Sigmoid colon (tissue), 4 donors: ENCODE results near the gene GCLC.

Experiments used
- EP300 ChIP-seq, 4 donors: sonication (generic); formaldehyde crosslinking; IDR thresholded peaks; one replicate each; pipeline ENCODE4 v1.6.1; 2017; ENCODE audit warnings: antibody characterized with exemption in 4 of 4
- POLR2A ChIP-seq, 2 donors: fragments of 450-650 bp; IDR thresholded peaks; one replicate each; pipeline ENCODE4 v1.6.1; 2016; ENCODE audit warnings: antibody characterized with exemption in 2 of 2, mild to moderate bottlenecking in 2 of 2, moderate library complexity in 2 of 2
- POLR2AphosphoS5 ChIP-seq, 4 donors: sonication (generic); formaldehyde crosslinking; IDR thresholded peaks; one replicate each; pipeline ENCODE4 v1.6.1; 2017; ENCODE audit warnings: antibody characterized with exemption in 4 of 4
- TF ChIP-seq, protein P1 (sequence below), 4 experiments: fragments of 450-650 bp in 3 of 4; fragments of 200-600 bp in 1 of 4; IDR thresholded peaks; one replicate each; pipeline ENCODE4 v1.5.1; 2016 to 2019; ENCODE audit warnings: antibody characterized with exemption in 4 of 4, mild to moderate bottlenecking in 3 of 4, moderate library complexity in 2 of 4

- no peak for TF ChIP-seq POLR2A (IDR thresholded peaks at IDR 0.05)
- TF ChIP-seq, protein P1, sequence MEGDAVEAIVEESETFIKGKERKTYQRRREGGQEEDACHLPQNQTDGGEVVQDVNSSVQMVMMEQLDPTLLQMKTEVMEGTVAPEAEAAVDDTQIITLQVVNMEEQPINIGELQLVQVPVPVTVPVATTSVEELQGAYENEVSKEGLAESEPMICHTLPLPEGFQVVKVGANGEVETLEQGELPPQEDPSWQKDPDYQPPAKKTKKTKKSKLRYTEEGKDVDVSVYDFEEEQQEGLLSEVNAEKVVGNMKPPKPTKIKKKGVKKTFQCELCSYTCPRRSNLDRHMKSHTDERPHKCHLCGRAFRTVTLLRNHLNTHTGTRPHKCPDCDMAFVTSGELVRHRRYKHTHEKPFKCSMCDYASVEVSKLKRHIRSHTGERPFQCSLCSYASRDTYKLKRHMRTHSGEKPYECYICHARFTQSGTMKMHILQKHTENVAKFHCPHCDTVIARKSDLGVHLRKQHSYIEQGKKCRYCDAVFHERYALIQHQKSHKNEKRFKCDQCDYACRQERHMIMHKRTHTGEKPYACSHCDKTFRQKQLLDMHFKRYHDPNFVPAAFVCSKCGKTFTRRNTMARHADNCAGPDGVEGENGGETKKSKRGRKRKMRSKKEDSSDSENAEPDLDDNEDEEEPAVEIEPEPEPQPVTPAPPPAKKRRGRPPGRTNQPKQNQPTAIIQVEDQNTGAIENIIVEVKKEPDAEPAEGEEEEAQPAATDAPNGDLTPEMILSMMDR (IDR thresholded peaks at IDR 0.05), result no peak
- no peak for TF ChIP-seq EP300 (IDR thresholded peaks at IDR 0.05)
- TF ChIP-seq POLR2AphosphoS5 (IDR thresholded peaks at IDR 0.05), result no peak
Measured at GRCh38 chr6:53513056-53513455, 31.8 kb downstream of the GCLC start.
